Measurements from ENCODE around the gene PMEPA1.
A peak's percentile ranks its signal among the peaks of the same experiment; 100 is the strongest.

PMEPA1 gene

GRCh38 chr20:57693002-57693582 lies 16.7 kb downstream of the PMEPA1 start:
- no peak for DNase-seq

GRCh38 chr20:57692393-57692792 lies 17.4 kb downstream of the PMEPA1 start:
- no peak for DNase-seq

DNA sequence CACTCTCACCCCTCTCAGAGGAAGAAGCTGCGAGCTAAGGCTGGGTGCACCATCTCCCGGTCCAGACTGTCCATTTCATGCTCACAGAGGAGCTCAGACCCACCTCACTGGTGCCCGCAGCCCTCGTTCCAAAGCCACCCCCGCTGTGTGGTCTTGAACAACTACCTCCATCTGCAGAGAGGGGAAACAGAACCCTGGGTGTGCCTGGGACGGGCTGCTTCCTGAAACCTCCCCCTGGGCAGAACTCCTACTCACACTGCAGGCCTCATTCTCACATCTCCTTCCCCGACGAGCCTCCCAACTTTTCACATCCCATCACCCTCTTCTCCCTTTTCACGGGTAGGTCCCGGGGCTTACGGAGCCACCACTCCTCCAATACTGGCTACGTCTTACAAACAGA lies 18.1 kb downstream of the PMEPA1 start:
- DNase-seq, result no peak

DNA sequence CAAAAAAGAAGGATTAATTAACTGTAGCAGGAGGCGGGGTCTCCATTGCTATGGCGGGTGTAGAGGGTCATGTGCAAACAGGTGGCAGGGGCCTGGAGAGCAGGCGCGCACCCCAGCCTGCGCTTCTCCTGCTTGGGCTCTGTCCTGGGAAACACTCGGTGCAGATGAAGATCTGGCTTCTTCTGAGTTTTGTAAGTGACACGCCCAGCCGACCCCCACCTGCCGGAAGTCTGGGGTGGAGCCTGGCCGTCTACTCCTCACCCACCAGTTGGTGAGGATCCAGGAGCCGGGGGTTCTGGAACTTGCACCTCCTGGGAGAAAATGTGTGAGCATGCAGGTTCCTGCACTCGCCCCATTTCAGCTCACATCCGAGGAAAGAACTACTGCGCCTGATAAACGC lies 19.3 kb downstream of the PMEPA1 start:
- no peak for DNase-seq

- no peak for DNase-seq
Observed at GRCh38 chr20:57689745-57690481, 19.9 kb downstream of the PMEPA1 start.

GRCh38 chr20:57688864-57689263 lies 21.0 kb downstream of the PMEPA1 start:
- no peak for DNase-seq

- DNase-seq, result no peak
Observed at GRCh38 chr20:57688295-57688694, 21.5 kb downstream of the PMEPA1 start.

DNA sequence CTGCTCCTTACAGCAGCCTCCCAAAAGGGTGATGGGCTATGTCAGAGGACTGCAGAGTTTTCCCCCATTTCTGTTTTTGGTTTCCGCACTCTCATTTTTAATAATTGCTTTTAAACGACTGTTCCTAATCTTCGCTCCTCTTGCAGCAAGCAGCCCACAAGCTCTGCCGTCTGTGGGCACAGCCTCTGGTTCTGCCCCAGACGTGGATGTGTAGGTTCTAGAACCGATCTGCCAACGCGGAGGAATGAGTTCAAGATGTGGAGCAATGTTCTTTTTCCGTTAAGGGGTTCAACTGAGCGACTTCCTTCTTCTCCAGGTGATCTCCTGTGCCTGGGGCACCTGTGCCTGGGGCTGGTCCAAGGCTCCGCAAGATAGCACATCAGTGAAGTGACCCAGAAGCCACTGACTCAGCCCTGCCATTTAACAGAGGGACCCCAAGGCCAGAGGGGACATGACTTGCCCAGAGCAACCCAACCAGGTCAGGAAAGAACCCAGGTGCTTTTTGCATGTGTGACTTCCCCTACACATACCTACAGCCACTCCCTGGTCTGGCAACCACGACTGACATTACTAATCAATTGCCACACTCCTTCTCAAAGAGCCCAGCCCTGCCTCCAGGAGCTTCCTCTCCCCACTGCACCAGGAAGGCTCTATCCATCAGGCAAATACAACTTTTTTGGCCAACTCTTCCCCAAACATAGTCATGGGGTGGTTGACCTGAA lies 22.7 kb downstream of the PMEPA1 start:
- DNase-seq, result no peak

- no peak for DNase-seq
Observed at GRCh38 chr20:57685146-57685758, 24.6 kb downstream of the PMEPA1 start.

DNA sequence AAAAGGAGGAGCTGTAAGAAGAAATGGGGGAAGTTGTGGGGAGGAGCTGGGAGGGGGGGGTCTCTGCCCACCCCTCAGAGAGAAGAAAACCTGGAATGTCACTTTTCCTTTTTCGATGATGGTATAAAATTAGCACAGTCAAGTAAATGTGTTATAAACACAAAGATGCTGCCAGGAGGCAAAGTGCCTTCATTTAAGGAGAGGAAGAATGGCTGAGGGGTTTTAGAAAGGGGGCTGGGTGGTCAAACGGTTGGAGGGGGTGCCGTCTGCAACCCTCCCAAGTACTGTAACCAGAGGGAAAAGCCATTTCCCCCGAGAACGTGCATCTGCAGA lies 25.0 kb downstream of the PMEPA1 start:
- DNase-seq, result no peak

DNA sequence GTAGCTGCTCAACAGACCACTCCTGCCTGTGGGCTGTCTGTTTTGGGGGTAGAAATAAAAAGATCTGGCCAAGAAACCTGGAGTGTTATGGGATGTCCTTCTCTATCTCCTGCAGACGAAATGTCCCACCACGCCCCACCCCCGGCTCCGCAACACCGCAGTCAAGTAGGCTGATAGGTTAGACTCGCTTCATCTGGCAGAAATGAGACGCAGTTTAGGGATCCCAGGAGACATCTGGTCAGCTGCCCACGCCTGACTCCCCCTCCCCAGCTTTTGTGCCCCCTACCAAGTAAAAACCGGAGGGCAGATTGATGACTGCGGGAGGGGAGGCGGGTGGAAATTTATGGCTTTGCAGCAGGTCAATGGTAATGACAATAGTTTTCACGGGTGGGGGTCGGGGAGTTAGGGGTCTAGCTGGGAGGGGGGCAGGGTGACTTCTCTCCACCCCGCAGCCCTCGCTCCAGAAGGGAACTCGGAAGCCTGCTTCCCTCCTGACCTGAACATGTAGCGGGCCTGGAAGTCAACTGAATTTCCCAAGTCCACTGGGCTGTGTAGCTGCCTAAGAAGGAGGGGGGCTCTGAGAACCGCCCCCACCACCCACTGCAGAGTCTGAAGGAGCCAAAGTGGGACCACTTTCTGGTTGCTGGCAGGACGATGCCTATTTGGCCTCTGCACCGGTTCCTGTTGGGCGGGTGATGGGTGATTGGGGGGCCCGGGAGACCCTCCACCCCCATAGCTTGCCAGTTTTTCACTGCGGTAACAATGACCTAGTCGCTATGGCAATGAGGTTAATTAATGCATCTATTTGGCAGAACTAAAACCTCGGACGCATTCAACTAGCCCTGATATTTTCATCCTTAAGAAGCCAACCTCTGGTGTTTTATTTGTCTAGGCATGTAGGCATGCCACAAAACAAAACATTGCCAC lies 25.7 kb downstream of the PMEPA1 start:
- no peak for DNase-seq

- DNase-seq, result no peak
Observed at GRCh38 chr20:57683287-57683686, 26.5 kb downstream of the PMEPA1 start.

GRCh38 chr20:57682184-57683101 lies 27.4 kb downstream of the PMEPA1 start:
- DNase-seq, result no peak

- peak in 3 of 5 experiments; percentile 6 to 22 (median 13) for DNase-seq
Observed at GRCh38 chr20:57680934-57681914, 28.6 kb downstream of the PMEPA1 start.

DNA sequence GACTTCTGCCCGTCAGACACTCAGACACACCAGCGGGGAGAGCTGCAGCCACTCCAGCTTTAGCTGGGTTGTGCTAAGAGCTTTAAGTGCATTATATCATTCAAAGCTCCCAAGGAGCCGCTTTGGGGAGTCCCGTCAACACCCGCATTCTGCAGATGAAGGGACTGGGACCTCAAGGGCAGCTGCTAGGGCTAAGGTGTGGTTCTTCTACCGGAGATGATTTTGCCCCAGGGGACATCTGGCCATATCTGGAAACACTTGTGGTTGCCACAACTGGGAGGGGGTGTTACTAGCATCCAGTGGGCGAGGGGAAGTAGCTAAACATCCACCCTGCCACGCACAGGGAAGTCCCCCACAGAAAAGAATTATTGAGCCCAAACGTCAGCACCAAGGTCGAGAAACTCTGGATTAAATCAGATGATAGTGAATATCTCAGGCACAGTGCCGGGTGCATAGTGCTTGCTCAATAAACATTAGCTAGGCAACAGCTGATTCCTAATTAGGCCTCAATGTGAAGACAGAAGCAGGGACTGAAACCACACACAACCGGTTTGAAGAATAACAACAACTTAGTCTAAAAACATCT lies 29.6 kb downstream of the PMEPA1 start:
- DNase-seq, result no peak

DNA sequence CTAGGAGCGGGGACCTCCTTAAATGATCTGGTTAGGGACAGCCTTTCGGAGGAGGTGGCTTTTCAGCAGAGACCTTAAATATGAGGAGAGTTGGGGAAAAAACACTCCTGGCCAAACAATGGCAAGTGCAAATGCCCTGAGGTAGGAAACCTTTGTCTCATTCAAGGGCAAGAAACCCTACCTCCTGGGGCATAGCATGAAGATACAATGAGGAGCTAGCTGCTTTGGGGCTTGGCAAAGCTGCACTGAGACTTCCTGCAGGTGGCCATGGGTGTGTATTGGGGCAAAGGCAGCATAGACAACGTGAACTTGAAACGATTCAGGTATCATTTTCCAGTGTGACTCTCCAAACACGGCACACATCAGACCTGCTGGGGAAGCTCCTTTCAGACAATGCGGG lies 30.7 kb downstream of the PMEPA1 start:
- no peak for DNase-seq

- DNase-seq, result no peak
Observed at GRCh38 chr20:57678340-57678739, 31.5 kb downstream of the PMEPA1 start.

GRCh38 chr20:57677584-57677982 lies 32.2 kb downstream of the PMEPA1 start:
- DNase-seq, result no peak
